ENCODE results near the gene SPRY2.

DNA sequence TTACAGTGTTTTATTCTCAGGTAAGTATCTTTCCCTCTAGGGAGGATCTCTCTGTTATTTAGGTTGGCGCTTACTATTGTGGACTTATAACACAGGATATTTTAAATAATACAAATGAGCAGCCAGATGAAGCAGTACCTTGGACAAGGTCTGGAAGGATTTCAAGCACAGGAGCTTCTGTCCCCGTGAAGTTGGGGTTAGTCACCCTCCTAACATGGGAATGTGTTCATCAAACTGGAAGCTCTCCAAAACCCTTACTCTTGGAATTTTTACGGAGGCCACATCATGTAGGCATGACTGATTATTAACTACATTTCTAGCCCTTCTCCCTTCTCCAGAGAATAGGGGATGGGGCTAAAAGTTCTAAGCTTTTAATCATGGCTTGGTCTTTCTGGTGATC is 38.3 kb upstream of the SPRY2 start:
- TF ChIP-seq, protein P1, sequence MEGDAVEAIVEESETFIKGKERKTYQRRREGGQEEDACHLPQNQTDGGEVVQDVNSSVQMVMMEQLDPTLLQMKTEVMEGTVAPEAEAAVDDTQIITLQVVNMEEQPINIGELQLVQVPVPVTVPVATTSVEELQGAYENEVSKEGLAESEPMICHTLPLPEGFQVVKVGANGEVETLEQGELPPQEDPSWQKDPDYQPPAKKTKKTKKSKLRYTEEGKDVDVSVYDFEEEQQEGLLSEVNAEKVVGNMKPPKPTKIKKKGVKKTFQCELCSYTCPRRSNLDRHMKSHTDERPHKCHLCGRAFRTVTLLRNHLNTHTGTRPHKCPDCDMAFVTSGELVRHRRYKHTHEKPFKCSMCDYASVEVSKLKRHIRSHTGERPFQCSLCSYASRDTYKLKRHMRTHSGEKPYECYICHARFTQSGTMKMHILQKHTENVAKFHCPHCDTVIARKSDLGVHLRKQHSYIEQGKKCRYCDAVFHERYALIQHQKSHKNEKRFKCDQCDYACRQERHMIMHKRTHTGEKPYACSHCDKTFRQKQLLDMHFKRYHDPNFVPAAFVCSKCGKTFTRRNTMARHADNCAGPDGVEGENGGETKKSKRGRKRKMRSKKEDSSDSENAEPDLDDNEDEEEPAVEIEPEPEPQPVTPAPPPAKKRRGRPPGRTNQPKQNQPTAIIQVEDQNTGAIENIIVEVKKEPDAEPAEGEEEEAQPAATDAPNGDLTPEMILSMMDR (IDR thresholded peaks at IDR 0.05) = no peak
- no peak for TF ChIP-seq POLR2A (IDR thresholded peaks at IDR 0.05)

Data from body of pancreas (tissue), 4 donors.